Globus pallidus (tissue), 1 donor: ENCODE measurements around the gene SNX19.

Experiments used
- DNase-seq: peaks from one replicate; pipeline ENCODE4 v3.0.0-alpha.2; 2015; ENCODE audit warnings: low spot score

The SNX19 gene

GRCh38 chr11:130907229-130907628 is 9.1 kb downstream of the SNX19 start:
- no peak for DNase-seq

DNA sequence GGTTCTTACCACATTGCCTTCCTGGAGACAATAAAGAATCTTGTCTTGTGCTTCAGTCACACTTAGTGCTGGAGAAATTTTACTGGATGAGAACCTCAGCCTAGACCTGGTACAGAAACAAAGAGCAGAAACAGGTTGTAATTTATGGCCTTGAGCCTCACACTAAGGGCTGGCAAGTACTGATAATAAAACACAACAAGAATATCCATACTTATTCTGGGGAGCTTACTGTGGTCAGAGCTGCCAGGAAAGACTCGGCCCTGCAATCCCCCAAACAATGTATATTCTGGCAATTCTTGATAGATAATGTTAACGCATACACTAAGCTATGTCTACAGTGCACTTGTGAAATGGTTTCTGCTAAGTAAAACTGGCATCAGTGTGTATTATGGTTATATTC is 9.7 kb downstream of the SNX19 start:
- no peak for DNase-seq

- no peak for DNase-seq
Observed at GRCh38 chr11:130905512-130905911, 10.8 kb downstream of the SNX19 start.

DNA sequence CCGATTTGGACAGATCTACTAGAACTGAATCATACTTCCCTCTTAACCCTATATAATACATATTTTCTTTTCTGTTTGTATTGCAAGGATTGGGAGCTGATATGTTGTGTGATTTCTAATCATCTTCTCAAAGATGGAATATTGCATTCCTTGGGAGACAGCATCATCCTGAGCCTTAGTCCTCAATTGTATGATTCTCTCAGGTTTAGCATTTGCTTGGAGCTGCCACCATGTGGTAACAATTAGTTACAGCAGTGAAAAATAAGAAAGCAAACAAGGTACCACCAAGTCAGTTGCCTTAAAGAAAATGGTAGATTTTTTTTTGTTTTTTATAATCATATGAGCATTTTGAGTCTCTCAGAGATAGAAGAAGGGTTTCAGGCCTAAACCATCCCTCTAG is 11.9 kb downstream of the SNX19 start:
- DNase-seq, result no peak

DNA sequence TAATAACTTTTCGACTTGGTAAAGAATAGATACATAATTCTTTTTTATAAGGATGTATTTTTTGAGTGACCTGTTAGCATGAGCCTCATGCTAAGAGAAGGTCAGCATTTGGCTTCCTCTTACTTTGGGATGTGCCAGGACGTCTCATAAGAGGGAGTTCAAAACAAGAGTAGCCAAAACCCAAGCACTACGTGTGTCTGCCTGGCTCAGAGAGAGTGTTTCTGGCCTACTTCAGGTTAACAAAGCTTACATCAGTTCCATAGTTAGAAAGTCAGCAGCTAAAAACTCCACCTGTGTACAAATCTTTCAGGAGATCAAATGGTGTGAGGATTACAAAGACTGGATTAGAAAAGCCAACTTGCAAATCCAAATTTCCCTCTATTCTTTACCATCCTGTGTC is 13.9 kb downstream of the SNX19 start:
- DNase-seq, result no peak

DNA sequence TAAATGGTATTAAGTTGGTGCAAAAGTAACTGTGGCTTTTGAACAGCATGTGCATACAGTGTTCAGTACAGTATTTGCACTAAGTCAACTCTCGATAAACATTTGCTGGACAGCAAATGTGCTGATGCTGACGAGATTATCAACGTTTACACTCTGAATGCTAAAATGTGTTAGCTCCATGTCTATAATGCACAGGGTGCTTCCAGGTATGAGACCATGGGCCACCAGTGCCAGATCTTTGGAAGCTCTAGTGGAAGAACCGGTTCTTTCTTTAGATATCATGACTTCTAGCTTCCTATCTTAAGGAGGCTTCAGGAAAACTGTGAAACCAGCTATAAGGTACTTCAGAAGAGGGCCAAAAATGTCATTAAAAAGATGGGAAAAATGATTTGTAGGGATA is 17.2 kb downstream of the SNX19 start:
- no peak for DNase-seq

DNA sequence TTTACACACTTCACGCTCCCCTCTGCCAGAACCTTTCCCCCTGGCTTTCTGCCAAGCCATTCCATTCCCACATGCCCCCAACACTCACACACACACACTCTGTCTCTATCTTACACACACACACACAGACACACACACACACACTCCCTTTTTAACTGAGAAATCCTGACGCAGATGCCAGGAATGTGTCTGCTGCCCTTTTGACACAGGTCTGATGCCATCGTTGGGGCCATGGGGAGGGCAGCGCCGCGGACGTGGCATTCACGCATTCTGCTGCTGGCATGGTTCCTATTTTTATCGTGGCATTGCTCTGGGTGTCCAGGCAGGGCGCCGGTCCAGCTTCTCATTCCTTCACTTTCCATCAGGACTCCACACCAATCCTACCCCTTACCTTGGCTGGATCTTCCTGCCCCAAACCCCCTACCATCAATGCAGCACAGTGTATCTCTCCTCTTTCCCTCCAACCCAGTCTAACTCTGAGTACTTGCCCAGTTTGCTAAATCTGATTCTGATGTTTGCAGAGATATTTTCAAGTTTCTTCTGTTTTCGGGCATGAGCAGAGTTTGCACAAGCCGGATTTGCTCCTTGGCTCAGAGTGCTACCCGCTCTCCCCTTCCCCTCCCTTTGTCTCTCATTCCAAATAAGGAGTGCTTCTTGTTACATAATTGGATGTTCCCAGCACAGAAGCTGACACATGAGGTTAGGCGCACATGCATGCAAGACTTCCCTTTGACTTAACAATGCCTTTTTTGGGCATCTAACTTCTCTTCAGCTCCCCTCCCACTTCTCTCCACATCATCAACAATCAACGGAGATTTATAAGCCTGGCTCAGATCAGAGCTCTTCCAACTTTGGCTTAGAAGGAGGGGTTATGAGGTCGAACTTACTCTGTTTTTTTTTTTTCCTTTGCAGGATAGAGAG is 18.8 kb downstream of the SNX19 start:
- DNase-seq, result no peak

DNA sequence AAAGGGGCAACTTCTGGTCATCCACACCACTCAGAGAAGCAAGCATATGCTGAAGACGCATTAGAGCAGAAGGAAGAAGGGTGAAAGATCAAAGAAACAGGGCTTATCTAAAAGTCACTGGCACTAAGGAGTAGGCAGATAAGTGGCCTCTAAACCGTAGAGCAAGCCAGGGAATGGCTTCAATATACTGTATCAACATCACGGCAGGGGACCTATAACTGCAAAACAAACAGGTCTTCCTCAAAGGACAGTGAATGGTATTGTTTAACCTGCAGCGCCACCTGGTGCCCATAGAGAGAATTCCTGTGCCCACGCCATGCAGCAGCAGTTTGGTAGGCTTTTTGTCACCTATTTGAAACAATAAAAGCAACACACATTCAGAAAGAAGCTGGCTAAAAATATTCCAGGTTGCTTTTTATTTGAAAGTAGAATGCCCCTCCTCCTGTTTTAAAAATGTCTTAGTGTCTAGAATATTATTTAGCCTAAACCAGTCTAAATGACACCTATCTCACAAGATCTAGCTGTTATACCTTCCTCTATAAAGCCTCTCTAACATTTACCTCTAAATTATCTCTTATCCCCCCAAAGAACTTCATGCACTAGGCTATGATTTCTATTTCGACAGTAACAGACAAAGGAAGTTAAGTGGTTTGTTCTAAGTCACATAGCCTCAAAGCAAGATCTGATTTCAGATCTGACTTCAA is 21.8 kb downstream of the SNX19 start:
- DNase-seq, result peak; percentile 84

- DNase-seq, result no peak
Observed at GRCh38 chr11:130892861-130893260, 23.4 kb downstream of the SNX19 start.

DNA sequence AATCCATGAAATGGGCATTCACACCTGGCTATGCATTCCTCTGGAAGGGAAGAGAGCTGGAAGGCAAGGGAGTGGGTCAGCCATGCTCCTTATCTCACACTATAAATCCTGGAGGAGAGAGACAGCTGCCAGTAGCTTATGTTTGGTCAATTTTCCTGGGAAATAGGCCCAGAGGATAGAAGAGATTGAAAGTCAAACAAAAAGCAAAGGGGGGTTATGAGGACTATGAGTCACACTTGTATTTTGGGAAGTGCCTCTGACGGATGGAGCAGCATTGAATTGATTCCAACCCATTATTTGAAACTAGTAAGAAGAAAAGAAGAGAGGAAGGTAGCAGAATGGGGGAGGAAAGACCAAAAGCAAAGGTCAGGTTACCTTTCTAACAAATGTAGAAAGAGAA is 25.0 kb downstream of the SNX19 start:
- DNase-seq, result no peak

DNA sequence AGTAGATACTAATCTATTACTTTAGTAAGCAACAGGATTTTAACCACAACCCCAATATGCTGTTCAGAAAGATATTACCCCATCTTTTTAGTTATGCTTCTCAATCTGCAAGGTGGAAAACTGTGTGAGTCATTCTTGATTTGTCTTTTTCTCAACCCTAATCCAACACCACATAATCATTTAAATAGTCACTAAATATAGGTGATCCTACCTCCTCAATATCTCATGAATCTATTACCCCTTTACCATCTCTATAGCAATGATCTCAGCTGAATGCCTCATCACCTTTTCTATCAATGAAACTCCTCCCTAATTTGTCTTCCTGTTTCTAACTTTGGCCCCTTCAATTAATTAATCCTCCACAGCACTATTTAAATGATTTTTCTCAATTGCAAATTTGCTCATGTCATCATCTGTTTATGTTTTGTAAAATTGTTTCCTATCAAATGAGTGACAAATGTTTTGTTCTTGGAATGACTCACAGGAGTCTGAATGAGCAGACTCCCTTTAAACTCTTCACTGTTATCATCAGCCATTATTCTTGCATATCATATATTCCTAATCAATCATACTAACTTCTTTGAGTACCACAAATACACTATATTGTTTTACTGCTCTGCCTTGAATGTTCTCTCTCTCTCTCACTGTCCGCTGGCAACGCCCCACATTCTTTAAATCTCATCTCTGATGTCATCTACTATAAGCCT is 26.1 kb downstream of the SNX19 start:
- no peak for DNase-seq

DNA sequence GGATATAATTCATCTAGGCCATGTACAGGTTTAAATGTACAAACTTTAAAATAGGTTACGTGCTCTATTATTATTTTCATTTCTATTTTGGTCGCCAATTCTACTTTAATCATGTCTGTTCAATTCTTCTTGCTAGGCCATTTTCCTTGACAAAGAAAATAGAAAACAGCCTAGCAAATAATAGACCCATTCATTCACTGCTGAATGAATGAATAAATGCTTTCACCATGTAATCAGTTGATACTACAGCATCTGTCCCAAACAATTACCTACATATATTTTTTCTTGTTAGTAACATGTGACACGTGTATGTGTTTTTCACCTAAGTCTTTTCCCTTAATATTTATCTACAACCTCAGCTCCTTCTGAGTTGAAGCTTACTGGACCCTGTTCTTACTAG is 27.5 kb downstream of the SNX19 start:
- DNase-seq, result peak; percentile 66

GRCh38 chr11:130886704-130887103 is 29.6 kb downstream of the SNX19 start:
- no peak for DNase-seq

DNA sequence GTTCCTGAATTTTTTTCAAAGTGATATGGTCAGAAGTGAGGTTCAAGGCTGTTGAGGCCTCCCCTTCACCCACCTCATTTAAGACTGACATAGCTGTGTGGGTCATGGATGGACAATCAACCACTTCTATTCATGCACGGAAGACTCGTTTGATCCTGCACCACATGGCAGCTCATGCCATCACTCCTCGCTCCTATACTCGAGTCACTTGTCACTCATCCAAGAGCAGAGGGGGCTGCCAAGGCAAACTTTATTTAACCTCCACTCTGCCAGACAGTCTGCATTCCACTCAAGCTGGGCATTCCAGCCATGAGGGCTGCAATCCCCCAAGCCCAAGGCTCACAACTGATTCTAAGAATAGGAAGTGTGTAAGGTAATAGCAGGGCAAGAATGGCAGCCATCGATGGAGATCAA is 34.1 kb downstream of the SNX19 start:
- no peak for DNase-seq

GRCh38 chr11:130881475-130882137 is 34.7 kb downstream of the SNX19 start:
- DNase-seq, result no peak

GRCh38 chr11:130879836-130880235 is 36.4 kb downstream of the SNX19 start:
- DNase-seq, result no peak

DNA sequence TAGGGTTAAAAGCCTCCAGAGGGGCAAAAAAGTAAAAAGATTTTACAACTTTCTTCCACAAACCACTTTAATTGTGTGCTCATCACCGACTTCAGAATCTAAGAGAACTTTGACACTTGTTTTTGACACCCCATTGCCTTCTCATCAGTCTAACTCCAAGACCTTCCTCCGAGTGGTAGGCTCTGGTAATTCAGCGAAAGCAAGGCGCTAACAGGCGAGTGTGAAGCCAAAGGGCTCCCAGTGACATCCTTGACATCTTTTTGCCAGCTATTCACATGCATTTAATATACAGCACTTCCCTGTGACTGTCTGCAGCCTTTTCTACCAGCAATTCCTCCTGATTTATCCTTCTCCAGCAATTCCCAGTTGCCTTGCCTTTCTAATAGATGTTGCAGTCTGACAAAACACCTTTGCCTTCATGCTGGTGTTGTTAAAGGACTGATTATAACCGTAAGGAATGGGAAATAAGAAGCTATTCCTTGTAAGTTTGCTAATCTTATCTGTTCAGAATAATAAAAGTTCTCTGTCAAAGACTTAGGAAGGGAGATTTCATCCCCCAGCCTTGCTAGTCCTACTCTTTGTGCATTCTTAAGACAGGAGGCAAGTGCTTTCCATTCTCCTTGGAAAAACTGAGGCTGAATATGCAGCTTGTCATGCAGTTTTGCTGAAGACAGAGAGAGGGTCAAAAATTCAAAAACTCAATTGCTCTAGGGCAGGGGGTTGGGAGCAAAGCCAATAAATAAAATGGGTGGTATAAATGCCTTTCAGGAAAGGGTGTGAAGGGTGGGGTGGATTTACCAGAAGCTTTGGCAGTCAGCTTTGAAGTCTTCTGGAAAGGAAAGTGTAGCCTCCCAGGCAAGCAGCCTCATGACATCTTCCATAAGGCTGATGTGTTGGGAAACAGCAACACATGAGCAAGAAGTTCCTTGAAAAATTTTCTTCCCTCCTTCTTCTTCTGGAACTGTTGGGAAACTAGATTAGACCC is 39.1 kb downstream of the SNX19 start:
- DNase-seq, result no peak

DNA sequence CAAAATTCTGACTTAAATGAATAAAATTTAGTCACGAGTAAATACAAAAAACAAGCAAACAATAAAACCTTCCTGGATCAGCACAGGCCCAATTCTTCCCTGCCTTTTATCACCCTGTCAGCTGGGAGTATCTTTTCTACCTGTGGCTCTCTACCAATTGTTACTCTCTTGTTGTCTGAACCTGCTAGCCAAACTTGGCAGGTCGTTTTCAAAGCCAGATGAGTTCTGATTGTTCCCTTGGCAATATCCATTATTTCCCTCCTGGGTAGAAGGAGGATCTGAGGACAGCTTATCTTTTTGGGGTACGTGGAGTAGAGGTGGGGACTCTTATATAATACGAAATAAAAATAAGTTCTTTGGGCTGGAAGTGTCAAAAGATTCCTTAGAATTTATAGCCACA is 40.2 kb downstream of the SNX19 start:
- no peak for DNase-seq

GRCh38 chr11:130874955-130875531 is 41.2 kb downstream of the SNX19 start:
- DNase-seq, result peak; percentile 89

DNA sequence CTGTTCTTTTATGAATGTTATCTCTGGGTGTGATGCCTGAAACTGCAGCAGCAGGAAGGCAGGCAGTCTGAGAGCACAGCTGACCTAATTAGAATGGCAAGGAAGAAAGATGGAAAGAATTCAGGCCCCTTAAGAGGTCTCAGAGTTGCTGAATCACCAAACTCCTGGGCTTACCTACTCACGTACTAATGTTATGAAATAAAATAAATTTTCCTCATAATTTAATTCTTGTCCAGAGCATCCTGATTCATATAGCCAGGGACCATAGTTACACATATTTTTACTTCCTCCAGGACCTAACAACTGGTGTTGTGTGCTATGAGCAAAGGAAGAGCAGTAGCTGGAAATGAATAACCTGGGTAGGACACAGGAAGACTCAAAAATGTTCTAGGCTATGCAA is 41.9 kb downstream of the SNX19 start:
- no peak for DNase-seq

- DNase-seq, result no peak
Observed at GRCh38 chr11:130873761-130874160, 42.5 kb downstream of the SNX19 start.
